ENCODE results near the gene DRC1. TPM values are rescaled to one million over a fixed set of nuclear protein-coding genes. Genes with fewer than 3 reads are reported as not detected.
A peak's percentile ranks its signal among the peaks of the same experiment; 100 is the strongest.

The DRC1 gene
- total RNA-seq, 2 experiments from 2014 or later = not detected

DNA sequence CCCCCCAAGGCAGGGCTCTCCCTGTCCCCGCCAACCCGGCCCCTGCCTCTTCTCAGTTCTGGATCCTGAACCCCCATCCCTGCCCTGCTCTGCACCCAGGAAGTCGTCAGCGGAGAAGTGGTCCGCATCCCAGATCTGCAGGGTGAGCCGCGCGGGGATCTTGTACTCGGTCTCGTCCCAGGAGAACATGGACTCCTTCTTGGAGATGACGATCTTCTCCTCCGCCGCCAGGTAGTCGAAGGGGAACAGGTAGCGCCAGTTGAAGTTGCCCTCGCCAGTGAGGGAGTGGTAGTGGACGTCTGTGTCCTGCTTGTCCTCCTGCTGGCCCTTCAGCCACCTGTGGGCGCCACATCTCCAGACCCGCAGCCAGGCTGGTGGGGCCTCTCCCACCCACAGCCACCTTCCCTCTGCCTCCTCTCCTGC, 59.9 kb downstream of the DRC1 start:
- BruUV-seq (replicated peaks) = no TSS peak
- no peaks in the 10 kb centered on the region for H3K4me1 ChIP-seq (ENCODE audit: insufficient read depth, low read length, poor library complexity, severe bottlenecking)
- H3K27ac ChIP-seq (ENCODE audit: low read depth, low read length, poor library complexity, severe bottlenecking) = no peak overlapping the region
- no peaks in the 10 kb centered on the region for H4K20me1 ChIP-seq (ENCODE audit: insufficient read depth, low read length)
- no peak overlapping the region for H2AFZ ChIP-seq (ENCODE audit: low read length)
- H3K9me2 ChIP-seq (ENCODE audit: insufficient read depth, low read length) = no peaks in the 10 kb centered on the region
- no peak for DNase-seq (ENCODE audit: low spot score)
- TF ChIP-seq, protein P1, sequence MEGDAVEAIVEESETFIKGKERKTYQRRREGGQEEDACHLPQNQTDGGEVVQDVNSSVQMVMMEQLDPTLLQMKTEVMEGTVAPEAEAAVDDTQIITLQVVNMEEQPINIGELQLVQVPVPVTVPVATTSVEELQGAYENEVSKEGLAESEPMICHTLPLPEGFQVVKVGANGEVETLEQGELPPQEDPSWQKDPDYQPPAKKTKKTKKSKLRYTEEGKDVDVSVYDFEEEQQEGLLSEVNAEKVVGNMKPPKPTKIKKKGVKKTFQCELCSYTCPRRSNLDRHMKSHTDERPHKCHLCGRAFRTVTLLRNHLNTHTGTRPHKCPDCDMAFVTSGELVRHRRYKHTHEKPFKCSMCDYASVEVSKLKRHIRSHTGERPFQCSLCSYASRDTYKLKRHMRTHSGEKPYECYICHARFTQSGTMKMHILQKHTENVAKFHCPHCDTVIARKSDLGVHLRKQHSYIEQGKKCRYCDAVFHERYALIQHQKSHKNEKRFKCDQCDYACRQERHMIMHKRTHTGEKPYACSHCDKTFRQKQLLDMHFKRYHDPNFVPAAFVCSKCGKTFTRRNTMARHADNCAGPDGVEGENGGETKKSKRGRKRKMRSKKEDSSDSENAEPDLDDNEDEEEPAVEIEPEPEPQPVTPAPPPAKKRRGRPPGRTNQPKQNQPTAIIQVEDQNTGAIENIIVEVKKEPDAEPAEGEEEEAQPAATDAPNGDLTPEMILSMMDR (conservative IDR thresholded peaks at IDR 0.05; ENCODE audit: low read length) = no peak
- H3K79me2 ChIP-seq (ENCODE audit: insufficient read depth, low read depth, low read length) = no peaks in the 10 kb centered on the region
- H3K4me3 ChIP-seq (ENCODE audit: low read depth, low read length, poor library complexity, severe bottlenecking) = no peak overlapping the region
- no peaks in the 10 kb centered on the region for H3K9me3 ChIP-seq (ENCODE audit: low read length)
- intact Hi-C loops (cut with micrococcal nuclease; ENCODE audit: unreplicated experiment) = loop anchor here (10.0 kb wide), 1 partner anchor 137 kb away; no protein-coding TSS in a partner anchor
- ChIA-PET POLR2A (no interaction called here), CTCF (ENCODE audit: unreplicated experiment) (interaction anchor here (0.6 kb wide), 1 partner anchor 43 kb away, joined by 6 read pairs; no protein-coding TSS in a partner anchor)
- no peaks in the 10 kb centered on the region for H3K36me3 ChIP-seq (ENCODE audit: insufficient read depth, low read length)
- no peak overlapping the region for H3K4me2 ChIP-seq (ENCODE audit: low read length)

DNA sequence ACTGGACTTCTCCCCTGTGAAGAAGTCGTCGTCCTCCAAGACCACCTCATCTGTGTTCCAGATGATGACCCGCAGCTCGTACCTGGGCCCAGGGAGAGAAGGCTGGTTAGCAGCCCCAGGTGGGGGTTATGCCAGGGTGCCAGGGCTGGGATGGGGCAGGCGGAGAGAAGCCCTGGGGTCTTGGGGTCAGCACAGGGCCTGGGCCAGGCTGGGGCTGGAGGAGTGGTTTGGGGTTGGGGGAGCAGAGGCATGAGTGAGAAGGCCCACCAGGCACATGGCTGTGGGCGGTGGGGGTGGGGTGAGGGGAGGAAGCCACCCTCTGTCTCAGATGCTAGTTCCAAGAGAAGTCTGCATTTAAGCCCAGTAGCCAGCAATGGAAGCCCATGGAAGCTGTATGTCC, 60.4 kb downstream of the DRC1 start:
- Histone ChIP-seq H3K36me3 (ENCODE audit: insufficient read depth, low read length) (no peaks in the 10 kb centered on the region), H4K20me1 (ENCODE audit: insufficient read depth, low read length) (no peaks in the 10 kb centered on the region), H3K4me3 (ENCODE audit: low read depth, low read length, poor library complexity, severe bottlenecking) (no peak overlapping the region), H3K4me1 (ENCODE audit: insufficient read depth, low read length, poor library complexity, severe bottlenecking) (no peaks in the 10 kb centered on the region), H3K27ac (ENCODE audit: low read depth, low read length, poor library complexity, severe bottlenecking) (no peak overlapping the region), H2AFZ (ENCODE audit: low read length) (no peak overlapping the region), H3K9me3 (ENCODE audit: low read length) (no peaks in the 10 kb centered on the region), H3K9me2 (ENCODE audit: insufficient read depth, low read length) (no peaks in the 10 kb centered on the region), H3K79me2 (ENCODE audit: insufficient read depth, low read depth, low read length) (no peaks in the 10 kb centered on the region), H3K4me2 (ENCODE audit: low read length) (no peak overlapping the region)
- DNase-seq (ENCODE audit: low spot score) = no peak
- intact Hi-C loops (cut with micrococcal nuclease; ENCODE audit: unreplicated experiment) = loop anchor here (10.0 kb wide), 1 partner anchor 137 kb away; no protein-coding TSS in a partner anchor
- CTCF ChIA-PET (ENCODE audit: unreplicated experiment) = no interaction called here
- POLR2A ChIA-PET = no interaction called here
- TF ChIP-seq, protein P1 (conservative IDR thresholded peaks at IDR 0.05; ENCODE audit: low read length) = no peak
- no peak for TF ChIP-seq EZH2phosphoT487 (IDR thresholded peaks at IDR 0.05; ENCODE audit: borderline replicate concordance, low read depth, low read length)
- no TSS peak for BruUV-seq (replicated peaks)

DNA sequence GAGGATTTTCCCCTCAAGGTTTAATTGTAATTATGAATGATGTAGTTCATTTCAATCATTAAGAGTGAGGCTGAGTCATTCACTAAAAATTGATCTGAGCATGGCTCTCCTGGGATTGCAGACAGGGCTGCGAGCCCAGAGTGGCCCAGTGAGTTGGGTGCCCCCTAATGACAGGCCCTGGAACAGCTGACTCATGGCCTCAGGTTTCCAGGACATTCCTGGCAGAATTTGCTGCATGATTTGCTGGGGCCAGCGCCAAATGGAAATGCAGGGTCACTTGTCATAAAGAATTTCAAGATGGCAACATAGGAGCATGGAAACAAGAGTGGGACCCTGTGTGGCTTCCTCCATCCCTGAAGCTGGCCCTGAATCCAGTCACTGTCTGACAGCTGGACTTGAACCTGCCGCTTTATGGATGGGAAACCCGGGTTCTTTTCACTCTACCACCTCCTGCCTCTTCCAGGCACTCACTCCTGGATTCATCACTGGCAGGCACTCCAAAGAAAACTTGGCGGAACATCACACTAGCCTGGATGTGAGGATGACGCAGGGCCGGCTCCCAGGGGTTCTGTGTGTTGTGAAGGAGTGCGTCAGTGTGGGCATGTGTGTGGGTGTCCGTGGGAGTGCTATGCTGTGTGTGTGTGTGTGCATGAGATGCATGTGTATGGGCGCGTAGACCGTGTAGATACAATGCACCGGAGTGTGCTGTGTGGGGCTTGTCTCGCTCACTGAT, 61.0 kb downstream of the DRC1 start:
- Histone ChIP-seq H3K27ac (ENCODE audit: low read depth, low read length, poor library complexity, severe bottlenecking) (no peak overlapping the region), H3K4me2 (ENCODE audit: low read length) (no peak overlapping the region), H3K9me2 (ENCODE audit: insufficient read depth, low read length) (no peaks in the 10 kb centered on the region), H3K9me3 (ENCODE audit: low read length) (no peaks in the 10 kb centered on the region), H3K79me2 (ENCODE audit: insufficient read depth, low read depth, low read length) (no peaks in the 10 kb centered on the region), H4K20me1 (ENCODE audit: insufficient read depth, low read length) (no peaks in the 10 kb centered on the region), H3K4me3 (ENCODE audit: low read depth, low read length, poor library complexity, severe bottlenecking) (no peak overlapping the region), H3K36me3 (ENCODE audit: insufficient read depth, low read length) (no peaks in the 10 kb centered on the region), H2AFZ (ENCODE audit: low read length) (no peak overlapping the region), H3K4me1 (ENCODE audit: insufficient read depth, low read length, poor library complexity, severe bottlenecking) (no peaks in the 10 kb centered on the region)
- TF ChIP-seq EZH2phosphoT487 (IDR thresholded peaks at IDR 0.05; ENCODE audit: borderline replicate concordance, low read depth, low read length) = no peak
- TF ChIP-seq, protein P1 (conservative IDR thresholded peaks at IDR 0.05; ENCODE audit: low read length) = peak; percentile 66
- DNase-seq (ENCODE audit: low spot score) = no peak
- ChIA-PET POLR2A (no interaction called here), CTCF (ENCODE audit: unreplicated experiment) (no interaction called here)
- BruUV-seq (replicated peaks) = no TSS peak
- intact Hi-C loops (cut with micrococcal nuclease; ENCODE audit: unreplicated experiment) = loop anchor here (10.0 kb wide), 1 partner anchor 138 kb away; no protein-coding TSS in a partner anchor
